Aorta (tissue), 5 donors: Measurements from ENCODE around the gene FOXC1. TPM values are rescaled to one million over a fixed set of nuclear protein-coding genes. Genes with fewer than 3 reads are reported as not detected.

Source experiments
- ATAC-seq: fragments of 200-7000 bp; cut with Tn5 transposase; one replicate; pipeline ENCODE4 v1.9.1; 2022; ENCODE audit warnings: moderate library complexity; ENCODE audit not compliant: low FRiP score
- DNase-seq, 2 donors: peaks; one replicate each; pipeline ENCODE4 v3.0.0-alpha.2; 2020
- H3K27ac ChIP-seq, 2 donors: one replicate each; pipeline ENCODE4 v1.5.1; 2013; ENCODE audit warnings: low read length in 2 of 2, mild to moderate bottlenecking in 2 of 2, moderate library complexity in 2 of 2, control low read depth in 1 of 2, inconsistent platforms in 1 of 2, low read depth in 1 of 2
- H3K27me3 ChIP-seq, 2 donors: one replicate each; pipeline ENCODE4 v1.6.1; 2013; ENCODE audit warnings: control low read depth in 1 of 2, low read length in 1 of 2, mild to moderate bottlenecking in 1 of 2, moderate library complexity in 1 of 2; ENCODE audit not compliant: insufficient read depth in 2 of 2, control insufficient read depth in 1 of 2
- H3K36me3 ChIP-seq, 2 donors: one replicate each; pipeline ENCODE4 v1.6.1; 2013; ENCODE audit warnings: control low read depth in 1 of 2, low read length in 1 of 2, mild to moderate bottlenecking in 1 of 2; ENCODE audit not compliant: insufficient read depth in 2 of 2, control insufficient read depth in 1 of 2
- H3K4me1 ChIP-seq, 2 donors: one replicate each; pipeline ENCODE4 v1.6.1; 2013; ENCODE audit warnings: low read length in 2 of 2, control low read depth in 1 of 2, mild to moderate bottlenecking in 1 of 2, moderate library complexity in 1 of 2; ENCODE audit not compliant: insufficient read depth in 2 of 2, control insufficient read depth in 1 of 2
- H3K4me3 ChIP-seq, 2 donors: one replicate each; pipeline ENCODE4 v1.5.1; 2013; ENCODE audit warnings: low read length in 2 of 2, control low read depth in 1 of 2, mild to moderate bottlenecking in 1 of 2
- H3K9me3 ChIP-seq: one replicate; pipeline ENCODE4 v1.6.1; 2013; ENCODE audit warnings: mild to moderate bottlenecking, low read length; ENCODE audit not compliant: control insufficient read depth
- WGBS, 2 donors: extraction: QIAGEN DNeasy Blood & Tissue Kit; methylation state at CpG; one replicate each; pipeline ENCODE4 v1.1.7; 2013; 5-methylcytosine and 5-hydroxymethylcytosine counted together
- intact Hi-C, 2 donors: fragments of 100-400 bp; cut with DNase I; formaldehyde crosslinking; loops; one replicate each; pipeline versions ENCODE4 v1.14.2 to v1.15.0; 2022
- polyA plus RNA-seq, 2 donors: library from polyadenylated mRNA; stranded (reverse); fragments of 200-250 nt; gene quantifications; one replicate each; pipeline ENCODE4 v1.2.3, GENCODE V29; 2013
- total RNA-seq, 2 donors: library from RNA; stranded (reverse); fragmentation: NEBNext Ultra II Directional; extraction: Animal tissue kit (Norgen Biotek cat#: 25700); gene quantifications; one replicate each; pipeline ENCODE4 v1.2.1, GENCODE V29; 2021
- donor health status: healthy with polysubstance abuse.
- donor health status: Bipolar disorder and iron deficiency.
- donor health status: DM: no; HTN: no; CAD: no.
- donor health status: DM: no; HTN: no; CAD: no.
- donor health status: DM: yes; HTN: yes; CAD: no.

FOXC1 gene
- total and polyA plus RNA-seq, 4 donors: 18.5 to 134 (median 70.7) TPM

DNA sequence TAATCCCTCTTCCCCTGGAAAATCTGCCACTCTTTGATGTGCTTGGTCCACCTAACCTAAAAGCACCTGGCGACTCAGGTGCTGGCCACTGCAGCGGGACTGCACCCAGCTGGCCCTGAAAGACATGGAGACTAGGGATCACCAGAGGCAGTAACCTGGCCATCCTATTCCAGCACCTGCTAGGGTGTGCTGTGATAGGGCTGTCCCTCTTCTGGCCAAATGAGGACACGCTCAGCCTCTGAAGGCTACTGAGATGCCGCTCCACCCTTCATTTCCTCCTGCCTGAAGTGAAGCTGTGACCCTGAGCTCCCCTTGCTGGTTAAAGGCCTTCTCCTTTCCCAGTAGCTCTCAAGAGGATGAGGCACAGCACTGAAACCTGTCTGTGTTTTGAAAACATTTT lies 24.4 kb downstream of the FOXC1 start:
- Histone ChIP-seq H3K4me1 (peaks cover 0 to 4% of the 10 kb centered on the region in 2 donors), H3K9me3 (no peaks in the 10 kb centered on the region), H3K27ac (no peak overlapping the region), H3K27me3 (no peaks in the 10 kb centered on the region), H3K36me3 (no peaks in the 10 kb centered on the region), H3K4me3 (no peak overlapping the region)
- DNase-seq: no peak
- WGBS, 2 donors: 95 to 98% methylated on average over 4 of the region's 4 CpGs
- intact Hi-C loops: loop anchor here in 1 of 2 donors (10.0 kb wide), 1 partner anchor 371 kb away; no protein-coding TSS in a partner anchor
- no peak for ATAC-seq

- Histone ChIP-seq H3K4me1 (peaks cover 0 to 4% of the 10 kb centered on the region in 2 donors), H3K4me3 (no peak overlapping the region), H3K36me3 (no peaks in the 10 kb centered on the region), H3K9me3 (no peaks in the 10 kb centered on the region), H3K27me3 (no peaks in the 10 kb centered on the region), H3K27ac (no peak overlapping the region)
- no peak for DNase-seq
- intact Hi-C loops: loop anchor here (5.0 to 10.0 kb wide), 2 partner anchors 42 to 369 kb away; no protein-coding TSS in a partner anchor
- peak; percentile 2 for ATAC-seq
- 22 to 33% methylated on average over 23 of the region's 23 CpGs for WGBS, 2 donors
Observed at GRCh38 chr6:1635305-1636010, 25.7 kb downstream of the FOXC1 start.

DNA sequence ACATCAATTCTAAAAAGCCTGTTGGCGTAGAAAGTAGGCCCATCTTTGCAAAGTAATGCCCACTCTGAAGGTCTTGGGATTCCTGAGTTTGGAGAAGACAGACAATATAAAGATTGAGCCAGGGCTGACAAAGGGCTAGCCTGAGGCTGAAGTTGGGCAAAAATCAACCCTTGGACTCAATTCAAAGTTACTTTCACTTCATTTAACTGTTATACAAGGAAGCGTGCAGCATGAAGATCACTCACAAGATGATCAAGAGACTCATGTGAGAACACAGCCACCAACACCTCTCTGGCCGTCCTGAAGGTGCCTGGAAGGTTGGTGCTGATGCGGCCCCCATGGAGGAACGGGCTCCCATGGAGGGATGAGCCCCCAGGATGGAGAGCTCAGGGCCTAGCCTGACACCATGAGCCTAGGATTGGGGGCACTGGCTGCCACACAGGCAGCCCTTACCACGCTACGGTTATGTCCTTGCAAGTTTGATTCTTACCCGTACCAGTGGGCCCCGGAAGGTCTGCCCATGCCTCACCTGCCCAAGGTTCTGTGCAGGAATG lies 26.6 kb downstream of the FOXC1 start:
- Histone ChIP-seq H3K4me1 (no peaks in the 10 kb centered on the region), H3K27ac (no peak overlapping the region), H3K4me3 (no peak overlapping the region), H3K9me3 (no peaks in the 10 kb centered on the region), H3K36me3 (no peaks in the 10 kb centered on the region), H3K27me3 (no peaks in the 10 kb centered on the region)
- DNase-seq: no peak
- no peak for ATAC-seq
- 89 to 90% methylated on average over 9 of the region's 9 CpGs for WGBS, 2 donors
- intact Hi-C loops: loop anchor here (5.0 to 10.0 kb wide), 2 partner anchors 41 to 368 kb away; no protein-coding TSS in a partner anchor

GRCh38 chr6:1636971-1637871 lies 27.5 kb downstream of the FOXC1 start:
- no peak overlapping the region for H3K27ac ChIP-seq
- ATAC-seq: no peak

GRCh38 chr6:1639430-1639829 lies 29.7 kb downstream of the FOXC1 start:
- ATAC-seq (no peak), DNase-seq (no peak)
- Histone ChIP-seq H3K4me3 (no peak overlapping the region), H3K9me3 (no peaks in the 10 kb centered on the region), H3K27ac (no peak overlapping the region), H3K36me3 (no peaks in the 10 kb centered on the region), H3K27me3 (no peaks in the 10 kb centered on the region), H3K4me1 (no peaks in the 10 kb centered on the region)
- WGBS, 2 donors: 86 to 92% methylated on average over 9 of the region's 9 CpGs
- intact Hi-C loops: loop anchor here (5.0 to 10.0 kb wide), 2 partner anchors 38 to 365 kb away; no protein-coding TSS in a partner anchor

More at GRCh38 chr6:1636971-1637871, 27.5 kb downstream of the FOXC1 start:
- no peaks in the 10 kb centered on the region for H3K27me3 ChIP-seq
- no peaks in the 10 kb centered on the region for H3K36me3 ChIP-seq
- H3K4me3 ChIP-seq: no peak overlapping the region
- intact Hi-C loops: loop anchor here (5.0 to 10.0 kb wide), 2 partner anchors 40 to 368 kb away; no protein-coding TSS in a partner anchor
- H3K4me1 ChIP-seq: no peaks in the 10 kb centered on the region
- no peak for DNase-seq
- 70 to 74% methylated on average over 20 of the region's 20 CpGs for whole genome bisulfite sequencing, 2 donors
- no peaks in the 10 kb centered on the region for H3K9me3 ChIP-seq

- Histone ChIP-seq H3K27ac (no peak overlapping the region), H3K27me3 (no peaks in the 10 kb centered on the region), H3K36me3 (no peaks in the 10 kb centered on the region), H3K4me3 (no peak overlapping the region), H3K4me1 (no peaks in the 10 kb centered on the region), H3K9me3 (no peaks in the 10 kb centered on the region)
- WGBS, 2 donors: 89 to 90% methylated on average over 8 of the region's 8 CpGs
- ATAC-seq (no peak), DNase-seq (no peak)
- intact Hi-C loops: no loop called here
Observed at GRCh38 chr6:1640476-1640875, 30.8 kb downstream of the FOXC1 start.

DNA sequence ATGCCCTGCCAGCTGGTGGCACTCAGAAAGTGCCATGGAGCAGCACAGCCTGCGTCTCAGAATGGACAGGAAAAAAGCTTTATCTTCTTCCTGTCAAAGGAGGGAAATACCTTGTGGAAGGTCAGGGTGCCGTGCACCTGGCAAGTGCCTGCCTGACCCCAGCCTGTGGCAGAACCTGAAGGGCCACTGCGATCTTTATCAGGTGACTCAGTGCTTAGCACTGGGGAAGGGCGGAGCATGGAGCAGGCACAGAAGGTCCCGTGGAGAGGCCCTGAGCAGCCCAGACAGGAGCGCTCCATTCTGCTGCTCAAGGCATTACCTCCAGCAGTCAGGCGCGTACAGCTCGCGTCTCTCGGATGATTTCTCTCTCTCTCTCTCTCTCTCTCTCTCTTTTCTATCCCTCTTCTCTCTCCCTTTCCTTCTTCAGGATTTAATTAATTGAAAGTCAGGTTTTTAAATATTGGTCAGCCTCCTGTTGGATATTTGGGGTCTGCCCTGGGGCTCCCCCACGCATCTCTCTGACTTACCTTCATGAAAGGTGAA lies 31.7 kb downstream of the FOXC1 start:
- 73 to 80% methylated on average over 12 of the region's 12 CpGs for WGBS, 2 donors
- H3K4me1 ChIP-seq: no peaks in the 10 kb centered on the region
- intact Hi-C loops: no loop called here
- ATAC-seq: no peak
- no peaks in the 10 kb centered on the region for H3K36me3 ChIP-seq
- no peaks in the 10 kb centered on the region for H3K9me3 ChIP-seq
- no peak overlapping the region for H3K27ac ChIP-seq
- H3K4me3 ChIP-seq: no peak overlapping the region
- H3K27me3 ChIP-seq: no peaks in the 10 kb centered on the region
- DNase-seq: no peak

DNA sequence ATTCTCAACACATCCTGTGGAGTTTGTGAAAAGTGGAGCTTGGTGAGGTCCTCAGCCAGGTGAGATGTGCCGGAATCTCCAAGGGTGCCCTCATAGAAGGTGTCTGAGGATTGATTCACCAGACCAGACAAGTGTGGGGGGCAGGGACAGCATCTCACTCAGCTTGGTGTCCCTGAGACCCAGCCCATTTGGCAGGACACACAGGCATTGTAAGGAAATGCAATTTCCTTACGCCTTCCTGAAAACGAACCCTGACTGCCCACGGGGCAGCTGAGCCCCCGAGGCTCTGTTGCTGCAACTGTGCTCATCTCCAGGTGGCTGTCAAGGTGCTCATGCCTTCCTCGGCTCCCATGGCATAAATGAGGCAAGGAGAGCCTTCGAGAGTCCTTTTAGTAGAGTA lies 33.4 kb downstream of the FOXC1 start:
- H3K4me1 ChIP-seq: no peaks in the 10 kb centered on the region
- H3K36me3 ChIP-seq: no peaks in the 10 kb centered on the region
- 80 to 82% methylated on average over 7 of the region's 7 CpGs for WGBS, 2 donors
- no peaks in the 10 kb centered on the region for H3K27me3 ChIP-seq
- ATAC-seq: no peak
- DNase-seq: no peak
- intact Hi-C loops: no loop called here
- no peaks in the 10 kb centered on the region for H3K9me3 ChIP-seq
- H3K4me3 ChIP-seq: no peak overlapping the region
- no peak overlapping the region for H3K27ac ChIP-seq
